DOHH2 (cell line): ENCODE results near the gene QRICH2.

Experiments used
- H3F3A ChIP-seq: fragments of 200-600 bp; sonication (generic), shearing (Covaris generic); 2 replicates; pipeline ENCODE4 v1.6.0; 2016; ENCODE audit warnings: antibody characterized with exemption, mild to moderate bottlenecking; ENCODE audit not compliant: control insufficient read depth, insufficient read depth
- H3K27ac ChIP-seq: fragments of 200-600 bp; sonication (generic); 2 replicates; pipeline ENCODE4 v1.5.1; 2014; ENCODE audit warnings: low read depth, mild to moderate bottlenecking, low read length, moderate library complexity
- H3K27me3 ChIP-seq: fragments of 200-600 bp; sonication (generic); 2 replicates; pipeline ENCODE4 v1.6.1; 2014; ENCODE audit warnings: mild to moderate bottlenecking, low read length, mixed read lengths; ENCODE audit not compliant: control insufficient read depth
- H3K36me3 ChIP-seq: fragments of 200-600 bp; sonication (generic); 2 replicates; pipeline ENCODE4 v1.6.1; 2014; ENCODE audit warnings: mild to moderate bottlenecking, low read length, moderate library complexity, mixed read lengths; ENCODE audit not compliant: control insufficient read depth
- H3K4me1 ChIP-seq: fragments of 200-600 bp; sonication (generic); 2 replicates; pipeline ENCODE4 v1.6.1; 2014; ENCODE audit warnings: mild to moderate bottlenecking, low read length, mixed read lengths; ENCODE audit not compliant: control insufficient read depth
- H3K4me2 ChIP-seq: fragments of 200-600 bp; sonication (generic); 2 replicates; pipeline ENCODE4 v1.6.0; 2014; ENCODE audit warnings: mild to moderate bottlenecking, low read length, moderate library complexity
- H3K4me3 ChIP-seq: fragments of 200-600 bp; sonication (generic); 2 replicates; pipeline ENCODE4 v1.5.1; 2014; ENCODE audit warnings: mild to moderate bottlenecking, low read length, mixed read lengths
- H3K79me2 ChIP-seq: fragments of 200-600 bp; sonication (generic); 2 replicates; pipeline ENCODE4 v1.6.1; 2014; ENCODE audit warnings: mild to moderate bottlenecking, low read length, mixed read lengths; ENCODE audit not compliant: control insufficient read depth
- H3K9me2 ChIP-seq: fragments of 200-600 bp; sonication (generic); replicated peaks from 2 replicates; pipeline ENCODE4 v1.6.1; 2014; ENCODE audit warnings: mild to moderate bottlenecking, low read length, mixed read lengths; ENCODE audit not compliant: control insufficient read depth
- H3K9me3 ChIP-seq: fragments of 200-600 bp; sonication (generic); 2 replicates; pipeline ENCODE4 v1.6.1; 2014; ENCODE audit warnings: antibody characterized with exemption, low read length, mixed read lengths; ENCODE audit not compliant: control insufficient read depth, insufficient read depth
- H4K20me1 ChIP-seq: fragments of 200-600 bp; sonication (generic); 2 replicates; pipeline ENCODE4 v1.6.0; 2014; ENCODE audit warnings: low read depth, mild to moderate bottlenecking, antibody characterized with exemption, low read length, moderate library complexity; ENCODE audit not compliant: control insufficient read depth, insufficient read depth
- EZH2phosphoT487 ChIP-seq: fragments of 200-600 bp; sonication (generic); IDR thresholded peaks from 2 replicates; pipeline ENCODE4 v1.6.1; 2017; ENCODE audit warnings: borderline replicate concordance, mild to moderate bottlenecking, antibody characterized with exemption, low read length, moderate library complexity, mixed read lengths
- TF ChIP-seq, protein P1 (sequence below): fragments of 200-600 bp; sonication (generic); IDR thresholded peaks from one replicate; pipeline ENCODE4 v1.5.1; 2014; ENCODE audit warnings: antibody characterized with exemption, mild to moderate bottlenecking, low read depth, low read length; ENCODE audit not compliant: poor library complexity, severe bottlenecking

QRICH2 gene

DNA sequence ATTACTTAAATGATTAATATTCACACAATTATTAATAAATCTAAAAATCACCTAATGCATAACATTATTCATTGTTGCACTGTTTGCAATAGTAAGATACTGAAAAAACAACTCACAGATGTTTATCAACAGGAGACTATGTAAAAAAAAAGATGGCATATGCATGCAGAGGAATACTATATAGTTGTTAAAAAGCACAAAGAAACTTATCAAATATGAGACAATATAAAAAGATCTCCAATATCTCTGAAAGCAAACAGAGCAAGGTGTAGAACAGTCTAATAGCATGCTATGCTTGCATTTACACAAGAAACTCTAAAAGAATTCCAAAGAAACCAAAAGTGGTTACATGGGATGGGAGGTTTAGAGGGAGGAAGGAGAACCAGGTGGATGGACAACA lies 71.5 kb downstream of the QRICH2 start:
- Histone ChIP-seq H3K27me3 (peaks cover 38% of the 10 kb centered on the region), H3K4me1 (peaks cover 4% of the 10 kb centered on the region; the same call in 1 of the 2 replicates), H3K27ac (no peak overlapping the region), H3K79me2 (no peaks in the 10 kb centered on the region), H3K9me2 (no peaks in the 10 kb centered on the region), H3K9me3 (no peaks in the 10 kb centered on the region), H3K36me3 (no peaks in the 10 kb centered on the region), H3K4me3 (no peak overlapping the region), H3K4me2 (no peak overlapping the region), H4K20me1 (no peaks in the 10 kb centered on the region), H3F3A (no peaks in the 10 kb centered on the region)
- TF ChIP-seq, protein P1, sequence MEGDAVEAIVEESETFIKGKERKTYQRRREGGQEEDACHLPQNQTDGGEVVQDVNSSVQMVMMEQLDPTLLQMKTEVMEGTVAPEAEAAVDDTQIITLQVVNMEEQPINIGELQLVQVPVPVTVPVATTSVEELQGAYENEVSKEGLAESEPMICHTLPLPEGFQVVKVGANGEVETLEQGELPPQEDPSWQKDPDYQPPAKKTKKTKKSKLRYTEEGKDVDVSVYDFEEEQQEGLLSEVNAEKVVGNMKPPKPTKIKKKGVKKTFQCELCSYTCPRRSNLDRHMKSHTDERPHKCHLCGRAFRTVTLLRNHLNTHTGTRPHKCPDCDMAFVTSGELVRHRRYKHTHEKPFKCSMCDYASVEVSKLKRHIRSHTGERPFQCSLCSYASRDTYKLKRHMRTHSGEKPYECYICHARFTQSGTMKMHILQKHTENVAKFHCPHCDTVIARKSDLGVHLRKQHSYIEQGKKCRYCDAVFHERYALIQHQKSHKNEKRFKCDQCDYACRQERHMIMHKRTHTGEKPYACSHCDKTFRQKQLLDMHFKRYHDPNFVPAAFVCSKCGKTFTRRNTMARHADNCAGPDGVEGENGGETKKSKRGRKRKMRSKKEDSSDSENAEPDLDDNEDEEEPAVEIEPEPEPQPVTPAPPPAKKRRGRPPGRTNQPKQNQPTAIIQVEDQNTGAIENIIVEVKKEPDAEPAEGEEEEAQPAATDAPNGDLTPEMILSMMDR: no peak
- no peak for TF ChIP-seq EZH2phosphoT487

DNA sequence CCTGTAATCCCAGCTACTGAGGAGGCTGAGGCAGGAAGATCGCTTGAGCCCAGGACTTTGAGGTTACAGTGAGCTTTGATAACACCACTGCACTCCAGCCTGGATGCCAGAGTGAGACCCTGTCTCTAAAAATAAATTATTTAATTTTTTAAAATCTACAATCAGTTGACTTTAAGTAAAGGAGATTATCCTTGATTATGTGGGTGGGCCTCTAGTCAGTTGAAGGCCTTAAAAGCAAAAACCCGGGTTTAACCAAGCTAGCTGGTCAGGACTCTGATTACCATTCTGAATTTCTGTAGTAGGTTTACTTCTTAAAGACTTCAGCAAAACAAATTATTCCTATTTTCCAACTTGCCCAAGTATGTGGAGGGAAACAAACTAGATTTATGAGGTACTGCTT lies 72.2 kb downstream of the QRICH2 start:
- Histone ChIP-seq H3K4me1 (peaks cover 2% of the 10 kb centered on the region; the same call in 1 of the 2 replicates), H3K27ac (no peak overlapping the region), H4K20me1 (no peaks in the 10 kb centered on the region), H3K4me2 (no peak overlapping the region), H3K4me3 (no peak overlapping the region), H3F3A (no peaks in the 10 kb centered on the region), H3K9me2 (no peaks in the 10 kb centered on the region), H3K27me3 (peaks cover 31% of the 10 kb centered on the region), H3K36me3 (no peaks in the 10 kb centered on the region), H3K9me3 (no peaks in the 10 kb centered on the region), H3K79me2 (no peaks in the 10 kb centered on the region)
- TF ChIP-seq, protein P1: no peak
- no peak for TF ChIP-seq EZH2phosphoT487

DNA sequence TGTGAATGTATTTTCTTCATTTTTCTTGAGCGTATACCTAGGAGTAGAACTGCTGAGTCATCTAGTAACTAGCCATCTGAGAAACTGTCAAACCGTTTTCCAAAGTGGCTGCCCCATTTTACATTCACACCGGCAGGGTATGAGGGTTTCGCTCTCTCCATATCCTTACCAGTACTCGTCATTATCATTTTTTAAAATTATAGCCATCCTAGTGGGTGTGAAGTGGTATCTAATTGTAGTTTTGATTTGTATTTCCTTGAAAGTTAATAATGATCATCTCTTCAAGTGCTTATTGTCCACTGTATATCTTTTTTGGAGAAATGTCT lies 73.8 kb downstream of the QRICH2 start:
- Histone ChIP-seq H3F3A (no peaks in the 10 kb centered on the region), H3K27me3 (peaks cover 33% of the 10 kb centered on the region), H3K4me3 (no peak overlapping the region), H3K4me2 (no peak overlapping the region), H4K20me1 (no peaks in the 10 kb centered on the region), H3K36me3 (no peaks in the 10 kb centered on the region), H3K9me2 (no peaks in the 10 kb centered on the region), H3K27ac (no peak overlapping the region), H3K9me3 (no peaks in the 10 kb centered on the region), H3K4me1 (no peaks in the 10 kb centered on the region), H3K79me2 (no peaks in the 10 kb centered on the region)
- TF ChIP-seq, protein P1: no peak
- no peak for TF ChIP-seq EZH2phosphoT487
